T-helper 17 cell (primary cell): ENCODE data around the gene HS2ST1. TPM values are rescaled to one million over a fixed set of nuclear protein-coding genes. Genes with fewer than 3 reads are reported as not detected.

Experiments
- ATAC-seq: fragments of 150-1000 bp; cut with Tn5 transposase; 2 replicates; pipeline ENCODE4 v1.10.0; 2021; ENCODE audit warnings: mild to moderate bottlenecking, moderate library complexity
- DNase-seq, 3 donors: peaks; one replicate each; pipeline versions ENCODE4 v3.0.0 to v3.0.0-alpha.2; 2020 to 2021
- H3K9me3 ChIP-seq: one replicate; pipeline ENCODE4 v1.7.0; 2013; ENCODE audit warnings: low read length, mild to moderate bottlenecking; ENCODE audit not compliant: control insufficient read depth, poor library complexity, severe bottlenecking
- H3K27ac Mint-ChIP-seq: one replicate; pipeline ENCODE4 v1.8.0; 2022; ENCODE audit warnings: mild to moderate bottlenecking, moderate library complexity, mixed read lengths
- H3K27me3 Mint-ChIP-seq: one replicate; pipeline ENCODE4 v1.8.0; 2022; ENCODE audit warnings: mixed read lengths
- H3K36me3 Mint-ChIP-seq: one replicate; pipeline ENCODE4 v1.8.0; 2022; ENCODE audit warnings: low read depth, mixed read lengths
- H3K4me1 Mint-ChIP-seq: one replicate; pipeline ENCODE4 v1.8.0; 2022; ENCODE audit warnings: mild to moderate bottlenecking, mixed read lengths
- H3K4me3 Mint-ChIP-seq: one replicate; pipeline ENCODE4 v1.8.0; 2022; ENCODE audit warnings: mild to moderate bottlenecking, moderate library complexity, mixed read lengths
- total RNA-seq, 4 donors: library from RNA in 2 of 4; stranded (reverse) in 2 of 4; gene quantifications; one replicate each; pipeline ENCODE4 v1.2.3 and lab custom pipeline; 2022 to 2026

HS2ST1 gene
- total RNA-seq, 2 donors from 2014 or later: 11.7 to 12.0 TPM

GRCh38 chr1:87104945-87105344, 190.5 kb downstream of the HS2ST1 start:
- ATAC-seq (no peak), DNase-seq (no peak)
- Mint-ChIP-seq H3K4me3 (no peak overlapping the region), H3K27ac (no peak overlapping the region), H3K27me3 (no peaks in the 10 kb centered on the region), H3K4me1 (no peaks in the 10 kb centered on the region), H3K36me3 (peaks cover 5% of the 10 kb centered on the region)
- peaks cover 2% of the 10 kb centered on the region for H3K9me3 ChIP-seq

GRCh38 chr1:87106144-87106543, 191.7 kb downstream of the HS2ST1 start:
- Mint-ChIP-seq H3K36me3 (peaks cover 5% of the 10 kb centered on the region), H3K27ac (no peak overlapping the region), H3K27me3 (no peaks in the 10 kb centered on the region), H3K4me1 (no peaks in the 10 kb centered on the region), H3K4me3 (no peak overlapping the region)
- no peaks in the 10 kb centered on the region for H3K9me3 ChIP-seq
- ATAC-seq (no peak), DNase-seq (no peak)

- no peak for ATAC-seq
- Mint-ChIP-seq H3K27ac (no peak overlapping the region), H3K27me3 (no peaks in the 10 kb centered on the region), H3K36me3 (peaks cover 2% of the 10 kb centered on the region), H3K4me3 (no peak overlapping the region), H3K4me1 (no peaks in the 10 kb centered on the region)
- no peaks in the 10 kb centered on the region for H3K9me3 ChIP-seq
- no peak for DNase-seq
These were observed 192.4 kb downstream of the HS2ST1 start for GRCh38 chr1:87106867-87107266.

GRCh38 chr1:87108228-87108627, 193.8 kb downstream of the HS2ST1 start:
- ATAC-seq (no peak), DNase-seq (no peak)
- H3K36me3 Mint-ChIP-seq: peaks cover 2% of the 10 kb centered on the region
- no peak overlapping the region for H3K4me3 Mint-ChIP-seq
- no peaks in the 10 kb centered on the region for H3K4me1 Mint-ChIP-seq
- no peaks in the 10 kb centered on the region for H3K27me3 Mint-ChIP-seq
- no peaks in the 10 kb centered on the region for H3K9me3 ChIP-seq
- H3K27ac Mint-ChIP-seq: no peak overlapping the region

GRCh38 chr1:87108814-87109411, 194.5 kb downstream of the HS2ST1 start:
- Mint-ChIP-seq H3K27me3 (no peaks in the 10 kb centered on the region), H3K4me1 (no peaks in the 10 kb centered on the region), H3K36me3 (peaks cover 2% of the 10 kb centered on the region), H3K4me3 (no peak overlapping the region), H3K27ac (no peak overlapping the region)
- ATAC-seq (no peak), DNase-seq (no peak)
- H3K9me3 ChIP-seq: no peaks in the 10 kb centered on the region

- no peaks in the 10 kb centered on the region for H3K36me3 Mint-ChIP-seq
- H3K9me3 ChIP-seq: no peaks in the 10 kb centered on the region
- no peaks in the 10 kb centered on the region for H3K4me1 Mint-ChIP-seq
- H3K4me3 Mint-ChIP-seq: no peak overlapping the region
- ATAC-seq (no peak), DNase-seq (no peak)
- no peaks in the 10 kb centered on the region for H3K27me3 Mint-ChIP-seq
- H3K27ac Mint-ChIP-seq: no peak overlapping the region
These were observed 197.4 kb downstream of the HS2ST1 start for GRCh38 chr1:87111659-87112371.

- ATAC-seq (no peak), DNase-seq (no peak)
- Mint-ChIP-seq H3K27ac (no peak overlapping the region), H3K4me1 (no peaks in the 10 kb centered on the region), H3K27me3 (no peaks in the 10 kb centered on the region), H3K4me3 (no peak overlapping the region), H3K36me3 (no peaks in the 10 kb centered on the region)
- H3K9me3 ChIP-seq: no peaks in the 10 kb centered on the region
These were observed 198.9 kb downstream of the HS2ST1 start for GRCh38 chr1:87113313-87113712.

GRCh38 chr1:87115317-87115890, 201.0 kb downstream of the HS2ST1 start:
- no peaks in the 10 kb centered on the region for H3K36me3 Mint-ChIP-seq
- no peaks in the 10 kb centered on the region for H3K9me3 ChIP-seq
- H3K27me3 Mint-ChIP-seq: no peaks in the 10 kb centered on the region
- no peaks in the 10 kb centered on the region for H3K4me1 Mint-ChIP-seq
- ATAC-seq (no peak), DNase-seq (no peak)
- H3K27ac Mint-ChIP-seq: no peak overlapping the region
- H3K4me3 Mint-ChIP-seq: no peak overlapping the region

- ATAC-seq (no peak), DNase-seq (no peak)
- H3K9me3 ChIP-seq: no peaks in the 10 kb centered on the region
- H3K36me3 Mint-ChIP-seq: no peaks in the 10 kb centered on the region
- no peaks in the 10 kb centered on the region for H3K4me1 Mint-ChIP-seq
- H3K27ac Mint-ChIP-seq: no peak overlapping the region
- H3K4me3 Mint-ChIP-seq: no peak overlapping the region
- no peaks in the 10 kb centered on the region for H3K27me3 Mint-ChIP-seq
These were observed 201.5 kb downstream of the HS2ST1 start for GRCh38 chr1:87115891-87116290.

- H3K27me3 Mint-ChIP-seq: no peaks in the 10 kb centered on the region
- no peaks in the 10 kb centered on the region for H3K36me3 Mint-ChIP-seq
- no peaks in the 10 kb centered on the region for H3K4me1 Mint-ChIP-seq
- H3K9me3 ChIP-seq: no peaks in the 10 kb centered on the region
- DNase-seq: no peak
- H3K27ac Mint-ChIP-seq: no peak overlapping the region
- H3K4me3 Mint-ChIP-seq: no peak overlapping the region
- ATAC-seq: no peak
These were observed 203.4 kb downstream of the HS2ST1 start for GRCh38 chr1:87117761-87118368.

- Mint-ChIP-seq H3K36me3 (no peaks in the 10 kb centered on the region), H3K4me3 (no peak overlapping the region), H3K27me3 (no peaks in the 10 kb centered on the region), H3K27ac (no peak overlapping the region), H3K4me1 (no peaks in the 10 kb centered on the region)
- DNase-seq: no peak
- ATAC-seq: no peak
- no peaks in the 10 kb centered on the region for H3K9me3 ChIP-seq
These were observed 205.2 kb downstream of the HS2ST1 start for GRCh38 chr1:87119541-87120140.

GRCh38 chr1:87120779-87121178, 206.3 kb downstream of the HS2ST1 start:
- H3K4me3 Mint-ChIP-seq: no peak overlapping the region
- ATAC-seq: no peak
- no peak for DNase-seq
- no peaks in the 10 kb centered on the region for H3K9me3 ChIP-seq
- H3K36me3 Mint-ChIP-seq: no peaks in the 10 kb centered on the region
- no peak overlapping the region for H3K27ac Mint-ChIP-seq
- no peaks in the 10 kb centered on the region for H3K4me1 Mint-ChIP-seq
- no peaks in the 10 kb centered on the region for H3K27me3 Mint-ChIP-seq

- peaks cover 3% of the 10 kb centered on the region for H3K36me3 Mint-ChIP-seq
- no peak for DNase-seq
- no peak overlapping the region for H3K4me3 Mint-ChIP-seq
- H3K4me1 Mint-ChIP-seq: no peaks in the 10 kb centered on the region
- ATAC-seq: no peak
- no peak overlapping the region for H3K27ac Mint-ChIP-seq
- H3K9me3 ChIP-seq: no peaks in the 10 kb centered on the region
- peaks cover 4% of the 10 kb centered on the region for H3K27me3 Mint-ChIP-seq
These were observed 207.3 kb downstream of the HS2ST1 start for GRCh38 chr1:87121711-87122163.
